Measurements from ENCODE around the gene ABO.
"Not testable (repeated sequence)": the region's sequence is repeated elsewhere in the genome, so short reads cannot be mapped to it uniquely, and the experiment has no call there.

The ABO gene

DNA sequence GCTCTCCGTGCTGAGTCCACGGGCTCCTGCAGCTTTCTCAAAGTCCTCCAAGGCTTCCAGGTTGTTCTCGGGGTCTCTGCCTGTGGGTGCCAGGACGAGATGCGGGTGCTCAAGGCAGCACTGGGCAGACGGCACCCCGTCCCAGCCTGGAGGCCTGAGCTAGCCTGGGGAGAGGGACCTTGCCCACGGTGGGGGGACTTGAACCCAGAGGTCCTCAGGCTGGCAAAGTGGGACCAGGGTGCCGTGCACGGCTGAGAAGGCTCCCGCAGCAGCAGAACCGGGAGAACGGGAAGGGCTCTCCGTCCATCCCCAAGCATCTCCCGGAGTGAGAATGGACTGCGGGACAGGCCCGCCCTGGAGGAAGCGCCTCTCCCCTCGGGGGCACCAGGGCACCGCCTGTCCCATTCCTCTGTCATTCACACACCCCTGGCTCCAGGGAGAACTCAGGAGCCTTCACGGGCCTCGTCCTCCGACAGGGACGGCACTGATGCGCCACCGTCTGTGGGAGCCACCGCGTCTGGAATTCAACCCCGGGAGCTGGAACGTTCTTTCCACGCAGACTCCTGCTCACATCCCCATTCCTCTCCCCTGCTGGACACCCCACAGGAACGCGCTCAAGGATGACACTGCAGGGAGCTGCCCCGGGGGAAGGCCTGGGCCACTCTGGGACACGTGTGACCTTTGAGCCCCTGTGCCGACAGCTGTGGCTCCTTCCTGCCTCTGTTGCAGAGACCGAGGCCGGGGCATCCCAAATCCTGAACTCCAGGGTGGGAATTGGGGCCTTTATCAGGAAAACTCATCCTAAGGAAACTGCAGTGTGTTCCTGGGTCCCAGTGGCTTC lies 49.6 kb downstream of the ABO start:
- no peak for DNase-seq (ENCODE audit: low spot score)

GRCh38 chr9:133224762-133225161 lies 50.2 kb downstream of the ABO start:
- no peak for DNase-seq (ENCODE audit: low spot score)

DNA sequence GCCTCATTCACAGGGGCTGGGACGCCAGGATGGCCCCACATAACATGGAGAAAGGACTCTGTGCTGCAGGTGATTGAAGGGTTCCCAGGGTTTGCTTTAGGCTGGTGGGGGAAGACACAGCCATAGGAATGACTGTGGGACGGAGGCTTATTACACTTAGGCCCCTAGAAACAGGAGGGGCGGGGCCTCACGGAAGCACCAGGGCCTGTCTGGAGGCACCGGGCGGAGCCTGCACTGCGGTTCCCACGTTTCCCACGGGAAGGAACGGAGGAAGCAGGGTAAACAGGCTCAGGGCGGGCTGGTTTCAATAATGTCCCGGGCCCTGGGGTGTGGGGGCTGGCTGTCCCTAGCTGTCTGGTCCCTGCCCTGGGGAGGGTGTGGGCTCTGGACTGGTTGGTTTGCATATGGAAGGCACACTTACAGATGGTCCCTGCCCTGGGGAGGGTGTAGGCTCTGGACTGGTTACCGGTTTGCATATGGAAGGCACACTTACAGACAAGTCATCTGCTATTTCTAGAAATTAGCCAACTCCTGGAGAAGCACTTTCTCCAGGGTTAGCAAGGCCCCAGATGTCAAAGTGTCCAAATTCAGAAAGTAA lies 51.7 kb downstream of the ABO start:
- DNase-seq (ENCODE audit: low spot score) = not testable (repeated sequence)

GRCh38 chr9:133221994-133222393 lies 53.0 kb downstream of the ABO start:
- DNase-seq (ENCODE audit: low spot score) = not testable (repeated sequence)

- no peak for DNase-seq (ENCODE audit: low spot score)
These were observed 53.7 kb downstream of the ABO start for GRCh38 chr9:133221177-133221809.

- DNase-seq (ENCODE audit: low spot score) = not testable (repeated sequence)
These were observed 56.7 kb downstream of the ABO start for GRCh38 chr9:133218049-133218975.

DNA sequence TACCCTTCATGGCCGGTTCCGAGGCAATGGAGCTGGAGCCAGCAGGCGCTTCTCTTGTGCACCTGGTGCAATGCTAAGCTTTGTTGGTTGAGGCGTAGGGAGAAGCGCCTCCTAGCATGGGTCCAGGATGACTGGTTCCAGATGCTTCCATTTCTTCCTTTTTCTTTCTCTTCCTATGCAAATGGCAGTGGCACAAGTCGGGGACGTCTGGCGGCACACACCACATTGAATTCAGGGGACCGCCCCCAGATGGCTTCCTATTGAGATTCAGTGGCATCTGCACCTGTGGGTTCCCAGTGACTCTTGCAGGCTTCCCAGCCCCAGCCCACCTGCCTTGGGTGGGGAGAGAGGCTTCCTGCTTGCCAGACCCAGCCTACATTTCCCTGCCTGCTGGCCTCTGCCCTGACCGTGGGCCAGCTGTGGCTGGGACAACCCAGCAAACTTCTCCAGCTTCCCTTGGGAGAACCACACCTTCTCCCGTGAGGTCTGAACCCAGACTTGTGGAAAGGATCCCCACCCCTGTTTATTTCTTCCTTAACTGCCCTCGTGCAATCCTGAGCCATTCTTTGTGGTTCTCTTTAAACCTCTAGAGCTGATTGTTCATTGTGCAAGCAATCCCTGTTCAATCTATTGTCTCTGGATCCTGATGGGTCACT lies 57.5 kb downstream of the ABO start:
- not testable (repeated sequence) for DNase-seq (ENCODE audit: low spot score)

DNA sequence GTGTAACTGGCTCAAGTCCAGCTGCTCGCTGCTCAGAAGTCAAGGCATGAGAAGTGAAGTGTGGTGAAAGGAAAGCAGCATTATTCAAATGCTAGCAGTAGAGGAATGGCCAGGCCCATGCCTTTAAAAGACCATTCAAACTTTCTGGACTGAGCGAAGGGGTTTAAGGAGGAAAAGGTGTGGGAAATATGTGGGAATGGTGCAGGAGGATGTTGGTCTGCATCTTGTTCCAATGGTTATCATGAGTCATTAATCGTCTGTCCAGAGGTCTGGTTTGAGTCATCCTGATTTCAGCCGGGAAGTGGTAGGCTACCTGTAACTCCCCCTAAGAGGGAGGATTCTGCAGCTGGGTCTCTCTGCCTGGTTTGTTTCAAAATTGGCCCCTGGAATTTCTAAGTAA lies 60.7 kb downstream of the ABO start:
- DNase-seq (ENCODE audit: low spot score) = not testable (repeated sequence)

- no peak for DNase-seq (ENCODE audit: low spot score)
These were observed 64.4 kb downstream of the ABO start for GRCh38 chr9:133210609-133211008.

DNA sequence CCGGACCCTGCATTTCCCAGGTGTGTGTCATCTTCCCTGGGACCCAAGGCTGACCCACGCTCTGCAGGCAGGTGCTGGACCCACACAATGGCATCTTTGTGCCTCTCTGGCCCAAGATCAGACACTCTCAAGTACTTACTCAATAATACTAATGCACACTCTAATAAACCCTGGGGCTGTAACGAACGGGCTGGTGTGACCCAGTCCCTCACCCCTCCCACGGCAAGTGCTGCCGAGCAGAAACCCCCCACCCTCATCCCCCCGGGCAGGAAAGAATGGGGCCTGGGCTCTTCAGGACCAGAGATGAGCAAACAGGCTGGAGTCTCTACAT lies 64.8 kb downstream of the ABO start:
- DNase-seq (ENCODE audit: low spot score) = no peak

GRCh38 chr9:133209327-133210201 lies 65.4 kb downstream of the ABO start:
- not testable (repeated sequence) for DNase-seq (ENCODE audit: low spot score)

DNA sequence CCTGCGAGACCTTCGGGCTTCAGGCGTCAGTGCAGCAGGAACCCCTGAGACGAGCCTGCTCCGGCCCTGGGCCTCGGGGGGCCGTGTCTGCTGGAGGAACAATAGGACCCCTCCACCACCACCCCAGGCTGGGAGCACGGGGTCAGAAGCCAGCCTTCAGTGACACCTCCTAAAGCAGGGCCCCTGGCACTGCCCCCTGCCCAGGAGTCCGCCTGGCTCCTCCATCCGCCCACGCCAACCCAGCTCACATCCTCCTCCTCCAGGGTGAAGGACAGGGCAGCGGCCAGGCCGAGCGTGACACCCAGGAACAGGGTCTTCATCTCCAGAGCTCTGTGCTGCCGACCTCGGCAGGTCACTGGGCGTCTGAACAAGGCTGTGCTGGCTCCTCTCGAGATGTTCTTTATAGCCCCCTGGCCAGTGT lies 66.1 kb downstream of the ABO start, which contains the start of gene OBP2B:
OBP2B (minus strand) TSS at position 371 of the 421 bp plus-strand sequence; CDS start at position 320, 51 bp downstream.
- DNase-seq (ENCODE audit: low spot score) = not testable (repeated sequence)

- DNase-seq (ENCODE audit: low spot score) = not testable (repeated sequence)
These were observed 66.7 kb downstream of the ABO start for GRCh38 chr9:133208171-133208879.

- no peak for DNase-seq (ENCODE audit: low spot score)
These were observed 67.3 kb downstream of the ABO start for GRCh38 chr9:133207540-133208170.

DNA sequence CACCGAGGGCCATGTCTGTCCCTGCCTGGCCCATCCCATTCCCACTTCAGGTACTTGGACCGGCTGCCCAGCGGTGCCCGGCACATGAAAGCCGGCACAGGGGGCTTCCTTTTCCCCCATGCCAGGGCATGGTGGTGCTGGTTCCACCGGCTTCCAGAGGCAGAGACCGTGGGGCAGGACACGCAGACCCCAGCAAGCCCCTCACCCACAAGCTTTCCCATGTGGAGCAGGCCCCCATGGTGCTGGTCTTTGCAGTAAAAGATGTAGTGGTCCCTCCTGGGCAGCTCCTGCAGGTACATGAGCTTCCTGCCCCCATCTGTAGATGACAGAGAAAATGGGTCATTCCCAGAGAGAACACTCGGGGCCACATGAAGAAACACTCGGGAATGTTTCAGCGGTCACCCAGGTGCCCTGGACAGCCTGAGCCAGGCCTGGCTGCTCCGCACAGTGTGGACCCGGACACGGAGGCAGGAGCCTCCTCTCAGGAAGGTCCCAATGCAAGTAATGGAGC lies 67.9 kb downstream of the ABO start:
- DNase-seq (ENCODE audit: low spot score) = no peak

DNA sequence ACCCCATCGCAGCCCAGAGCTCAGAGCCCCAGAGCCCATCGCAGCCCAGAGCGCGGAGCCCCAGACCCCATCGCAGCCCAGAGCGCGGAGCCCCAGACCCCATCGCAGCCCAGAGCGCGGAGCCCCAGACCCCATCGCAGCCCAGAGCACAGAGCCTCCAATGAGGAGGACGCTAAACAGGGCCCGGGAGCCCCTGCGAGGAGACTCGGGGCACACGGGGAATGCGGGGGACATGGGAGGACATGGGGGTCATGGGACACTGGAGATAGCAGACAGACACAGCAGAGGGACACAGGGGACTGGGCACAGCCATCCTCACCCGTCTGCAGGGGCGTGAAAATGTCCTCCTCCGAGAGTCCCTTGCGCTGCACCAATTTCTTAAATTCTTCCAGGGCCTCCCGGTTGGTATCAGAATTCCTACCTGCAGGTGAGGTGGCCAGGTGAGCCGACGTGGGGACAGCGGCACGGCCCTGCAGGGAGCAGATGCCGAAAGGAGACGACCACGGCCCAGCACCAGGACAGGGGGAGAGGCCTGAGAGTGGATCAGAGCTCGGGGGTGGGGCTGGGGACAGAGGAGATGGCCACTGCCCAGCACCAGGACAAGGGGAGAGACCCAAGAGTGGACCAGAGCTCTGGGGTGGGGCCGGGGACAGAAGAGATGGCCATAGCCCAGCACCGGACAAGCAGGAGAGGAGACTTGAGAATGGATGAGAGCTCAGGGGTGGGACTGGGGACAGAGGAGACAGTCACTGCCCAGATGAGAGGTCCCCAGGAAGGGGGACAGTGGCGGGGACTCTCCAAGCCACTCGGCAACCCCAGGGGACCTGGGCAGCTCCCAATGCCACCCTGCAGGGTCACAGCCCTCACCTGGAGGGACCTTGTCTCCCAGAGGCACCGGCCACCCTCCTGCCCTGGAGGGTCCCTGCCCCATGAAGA lies 68.7 kb downstream of the ABO start:
- no peak for DNase-seq (ENCODE audit: low spot score)

GRCh38 chr9:133205481-133205887 lies 69.5 kb downstream of the ABO start:
- DNase-seq (ENCODE audit: low spot score) = not testable (repeated sequence)
